Caco-2 (cell line): ENCODE data around the gene CACNA2D4. TPM values are rescaled to one million over a fixed set of nuclear protein-coding genes. Genes with fewer than 3 reads are reported as not detected.
A peak's percentile ranks its signal among the peaks of the same experiment; 100 is the strongest.

ENCODE experiments used
- BruUV-seq: library from RNA; stranded (reverse); fragments of 400-500 nt; replicated peaks from 2 replicates; lab custom pipeline; 2021; lab: Mats Ljungman, UMichigan
- CTCF ChIA-PET: fragments of 300-600 bp; sonication (Branson Sonifier 250); formaldehyde crosslinking; loops from one replicate; lab custom pipeline; 2022; ENCODE audit warnings: antibody characterized with exemption; lab: Charles Lee
- POLR2A ChIA-PET: fragments of 300-600 bp; sonication (Branson Sonifier 250); formaldehyde crosslinking; loops from one replicate; lab custom pipeline; 2022; ENCODE audit warnings: antibody characterized with exemption; lab: Charles Lee
- DNase-seq, 2 experiments: peaks; one replicate each; pipeline versions ENCODE4 v3.0.0 to v3.0.0-alpha.2; 2020 to 2022
- H3K27me3 ChIP-seq: replicated peaks from 2 replicates; pipeline ENCODE4 v1.6.0; 2011; ENCODE audit warnings: low read length; ENCODE audit not compliant: control insufficient read depth, insufficient read depth
- H3K36me3 ChIP-seq: 2 replicates; pipeline ENCODE4 v1.5.1; 2011; ENCODE audit warnings: low read length; ENCODE audit not compliant: control insufficient read depth, insufficient read depth
- H3K4me1 ChIP-seq: fragments of 250-450 bp; sonication (Bioruptor Pico); 2 replicates; pipeline ENCODE4 v1.5.1; 2020; ENCODE audit warnings: mild to moderate bottlenecking
- H3K4me3 ChIP-seq: 2 replicates; pipeline ENCODE4 v1.5.1; 2011; ENCODE audit warnings: low read depth, mild to moderate bottlenecking, control low read depth, low read length
- H3K9me3 ChIP-seq: fragments of 250-450 bp; sonication (Bioruptor Pico); 2 replicates; pipeline ENCODE4 v1.5.1; 2020; ENCODE audit warnings: mild to moderate bottlenecking, moderate library complexity
- H3K27ac Mint-ChIP-seq: one replicate; pipeline ENCODE4 v1.8.0; 2022; ENCODE audit warnings: mixed read lengths; ENCODE audit not compliant: unreplicated experiment
- H3K27me3 Mint-ChIP-seq: one replicate; pipeline ENCODE4 v1.8.0; 2022; ENCODE audit warnings: mixed read lengths; ENCODE audit not compliant: insufficient read depth, unreplicated experiment
- H3K36me3 Mint-ChIP-seq: one replicate; pipeline ENCODE4 v1.8.0; 2022; ENCODE audit warnings: mild to moderate bottlenecking, mixed read lengths; ENCODE audit not compliant: insufficient read depth, unreplicated experiment
- H3K4me1 Mint-ChIP-seq: one replicate; pipeline ENCODE4 v1.8.0; 2022; ENCODE audit warnings: low read depth, mixed read lengths; ENCODE audit not compliant: unreplicated experiment
- H3K4me3 Mint-ChIP-seq: one replicate; pipeline ENCODE4 v1.8.0; 2022; ENCODE audit warnings: mild to moderate bottlenecking, moderate library complexity, mixed read lengths; ENCODE audit not compliant: unreplicated experiment
- H3K9me3 Mint-ChIP-seq: one replicate; pipeline ENCODE4 v1.8.0; 2022; ENCODE audit warnings: mixed read lengths; ENCODE audit not compliant: unreplicated experiment
- CTCF ChIP-seq, 2 experiments: fragments of 200-600 bp in 1 of 2; IDR thresholded peaks; 1 replicate in 1 of 2; 2 replicates in 1 of 2; pipeline versions ENCODE4 v1.5.1 to v1.8.0; 2011 to 2022; ENCODE audit warnings: antibody characterized with exemption in 1 of 2, control low read depth in 1 of 2, inconsistent platforms in 1 of 2, low read depth in 1 of 2, low read length in 1 of 2, mild to moderate bottlenecking in 1 of 2, moderate library complexity in 1 of 2; ENCODE audit not compliant: insufficient read depth in 1 of 2, severe bottlenecking in 1 of 2, unreplicated experiment in 1 of 2
- intact Hi-C: fragments of 100-400 bp; cut with micrococcal nuclease; formaldehyde crosslinking; loops from one replicate; pipeline ENCODE4 v1.10.0; 2022; ENCODE audit not compliant: unreplicated experiment
- total RNA-seq: library from RNA; stranded (reverse); gene quantifications from 2 replicates; pipeline ENCODE4 v1.2.3, GENCODE V29; 2022

The CACNA2D4 gene
- total RNA-seq, 1 experiment from 2014 or later: 2.2 TPM

DNA sequence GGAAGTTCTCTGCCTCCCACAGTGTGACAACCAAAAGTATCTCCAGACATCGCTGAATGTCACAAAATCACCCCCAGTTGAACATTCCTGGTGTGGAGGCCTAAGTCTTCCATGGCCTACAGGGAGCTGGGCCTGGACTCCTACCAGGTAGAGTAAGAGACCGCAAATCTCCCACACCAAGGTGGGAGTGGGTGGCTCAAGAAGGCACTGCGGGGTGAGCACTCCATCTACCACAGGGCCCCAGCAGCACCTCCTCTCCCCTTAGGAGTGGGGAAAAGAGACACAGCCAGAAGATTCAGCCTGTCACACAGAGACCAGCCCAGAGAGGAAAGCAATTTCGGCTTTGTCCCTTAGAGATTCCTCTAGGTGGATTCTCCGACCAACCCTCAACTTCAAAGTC, 72.6 kb downstream of the CACNA2D4 start:
- no TSS peak for BruUV-seq
- Mint-ChIP-seq H3K27ac (no peak overlapping the region), H3K4me3 (no peak overlapping the region), H3K9me3 (no peaks in the 10 kb centered on the region), H3K4me1 (no peaks in the 10 kb centered on the region), H3K27me3 (peaks cover 27% of the 10 kb centered on the region), H3K36me3 (no peaks in the 10 kb centered on the region)
- no peaks in the 10 kb centered on the region for H3K36me3 ChIP-seq
- CTCF ChIA-PET: no interaction called here
- no peak overlapping the region for H3K4me3 ChIP-seq
- intact Hi-C loops: no loop called here
- peak in 1 of 2 experiments; percentile 33 for DNase-seq
- no peaks in the 10 kb centered on the region for H3K4me1 ChIP-seq
- H3K27me3 ChIP-seq: no peaks in the 10 kb centered on the region; the same call in 1 of the 2 replicates
- TF ChIP-seq CTCF (IDR thresholded peaks at IDR 0.05; ENCODE audit: insufficient read depth in 1 of 2, low read depth in 1 of 2, low read length in 1 of 2, severe bottlenecking in 1 of 2, unreplicated experiment in 1 of 2): no peak
- POLR2A ChIA-PET: no interaction called here
- no peaks in the 10 kb centered on the region for H3K9me3 ChIP-seq

DNA sequence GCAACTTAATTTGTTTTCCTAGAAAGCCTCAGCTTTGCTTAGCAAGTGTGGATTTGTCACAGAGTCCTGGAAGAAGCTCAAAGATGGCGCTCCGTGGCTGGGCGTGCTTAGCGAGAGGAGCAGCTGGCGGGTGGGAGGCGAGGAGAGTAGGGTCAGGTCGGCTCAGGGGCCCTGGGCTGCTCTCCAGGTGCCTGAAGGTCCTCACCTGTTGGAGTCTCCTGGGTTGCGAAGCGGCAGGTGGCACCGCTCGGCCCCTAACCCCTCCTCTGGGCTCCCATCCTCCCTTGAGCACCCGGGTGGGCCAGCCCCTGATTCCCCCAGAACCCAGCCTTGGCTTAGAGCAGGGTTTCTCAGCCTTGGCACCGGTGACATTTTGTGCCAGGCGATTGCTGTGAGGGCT, 73.0 kb downstream of the CACNA2D4 start:
- H3K36me3 Mint-ChIP-seq: no peaks in the 10 kb centered on the region
- CTCF ChIA-PET: no interaction called here
- H3K36me3 ChIP-seq: no peaks in the 10 kb centered on the region
- DNase-seq: peak in 1 of 2 experiments; percentile 33
- H3K27me3 ChIP-seq: no peaks in the 10 kb centered on the region; the same call in 1 of the 2 replicates
- no peak overlapping the region for H3K27ac Mint-ChIP-seq
- no peak overlapping the region for H3K4me3 ChIP-seq
- H3K9me3 Mint-ChIP-seq: no peaks in the 10 kb centered on the region
- no TSS peak for BruUV-seq
- H3K27me3 Mint-ChIP-seq: peaks cover 27% of the 10 kb centered on the region
- H3K9me3 ChIP-seq: no peaks in the 10 kb centered on the region
- POLR2A ChIA-PET: no interaction called here
- no peaks in the 10 kb centered on the region for H3K4me1 ChIP-seq
- intact Hi-C loops: no loop called here
- H3K4me3 Mint-ChIP-seq: no peak overlapping the region
- no peaks in the 10 kb centered on the region for H3K4me1 Mint-ChIP-seq
- no peak for TF ChIP-seq CTCF (IDR thresholded peaks at IDR 0.05; ENCODE audit: insufficient read depth in 1 of 2, low read depth in 1 of 2, low read length in 1 of 2, severe bottlenecking in 1 of 2, unreplicated experiment in 1 of 2)

- H3K9me3 ChIP-seq: no peaks in the 10 kb centered on the region
- peak in 1 of 2 experiments; percentile 25 for DNase-seq
- no TSS peak for BruUV-seq
- no peak for TF ChIP-seq CTCF (IDR thresholded peaks at IDR 0.05; ENCODE audit: insufficient read depth in 1 of 2, low read depth in 1 of 2, low read length in 1 of 2, severe bottlenecking in 1 of 2, unreplicated experiment in 1 of 2)
- Mint-ChIP-seq H3K9me3 (no peaks in the 10 kb centered on the region), H3K4me1 (no peaks in the 10 kb centered on the region), H3K27ac (no peak overlapping the region), H3K4me3 (no peak overlapping the region), H3K36me3 (no peaks in the 10 kb centered on the region), H3K27me3 (peaks cover 27% of the 10 kb centered on the region)
- intact Hi-C loops: no loop called here
- POLR2A ChIA-PET: no interaction called here
- H3K27me3 ChIP-seq: no peaks in the 10 kb centered on the region; the same call in 1 of the 2 replicates
- CTCF ChIA-PET: interaction anchor here (1.0 kb wide), 1 partner anchor 95 kb away, joined by 3 read pairs; no protein-coding TSS in a partner anchor
- H3K4me1 ChIP-seq: no peaks in the 10 kb centered on the region
- no peak overlapping the region for H3K4me3 ChIP-seq
- H3K36me3 ChIP-seq: no peaks in the 10 kb centered on the region
These were observed 73.6 kb downstream of the CACNA2D4 start for GRCh38 chr12:1844661-1845409.
